ENCODE measurements around the gene MMP7.

The MMP7 gene

GRCh38 chr11:102546923-102547471 is 16.4 kb upstream of the MMP7 start:
- ChIA-PET POLR2A (ENCODE audit: low non-redundant PET) (no interaction called here), CTCF (interaction anchor here (0.6 kb wide), 1 partner anchor 183 kb away, joined by 4 read pairs; no protein-coding TSS in a partner anchor)
- no peak overlapping the region for H3K27ac ChIP-seq
- DNase-seq (ENCODE audit: low spot score), result no peak
- no peak for TF ChIP-seq CTCF (conservative IDR thresholded peaks at IDR 0.05; ENCODE audit: low read depth)

GRCh38 chr11:102546427-102546826 is 15.9 kb upstream of the MMP7 start:
- no peak overlapping the region for H3K27ac ChIP-seq
- POLR2A ChIA-PET (ENCODE audit: low non-redundant PET), result no interaction called here
- CTCF ChIA-PET, result no interaction called here
- no peak for TF ChIP-seq CTCF (conservative IDR thresholded peaks at IDR 0.05; ENCODE audit: low read depth)
- no peak for DNase-seq (ENCODE audit: low spot score)

GRCh38 chr11:102545701-102546100 is 15.2 kb upstream of the MMP7 start:
- DNase-seq (ENCODE audit: low spot score), result no peak
- no peak overlapping the region for H3K27ac ChIP-seq
- POLR2A ChIA-PET (ENCODE audit: low non-redundant PET), result no interaction called here
- CTCF ChIA-PET, result no interaction called here
- no peak for TF ChIP-seq CTCF (conservative IDR thresholded peaks at IDR 0.05; ENCODE audit: low read depth)

GRCh38 chr11:102544594-102544993 is 14.0 kb upstream of the MMP7 start:
- no peak overlapping the region for H3K27ac ChIP-seq
- DNase-seq (ENCODE audit: low spot score), result no peak
- ChIA-PET POLR2A (ENCODE audit: low non-redundant PET) (no interaction called here), CTCF (no interaction called here)
- TF ChIP-seq CTCF (conservative IDR thresholded peaks at IDR 0.05; ENCODE audit: low read depth), result no peak

GRCh38 chr11:102539567-102539966 is 9.0 kb upstream of the MMP7 start:
- H3K27ac ChIP-seq, result no peak overlapping the region
- ChIA-PET CTCF (interaction anchor here (1.3 kb wide), 1 partner anchor 21 kb away, joined by 3 read pairs; no protein-coding TSS in a partner anchor), POLR2A (ENCODE audit: low non-redundant PET) (no interaction called here)
- TF ChIP-seq CTCF (conservative IDR thresholded peaks at IDR 0.05; ENCODE audit: low read depth), result no peak
- no peak for DNase-seq (ENCODE audit: low spot score)

- DNase-seq (ENCODE audit: low spot score), result no peak
- TF ChIP-seq CTCF (conservative IDR thresholded peaks at IDR 0.05; ENCODE audit: low read depth), result no peak
- no peak overlapping the region for H3K27ac ChIP-seq
- CTCF ChIA-PET, result no interaction called here
- POLR2A ChIA-PET (ENCODE audit: low non-redundant PET), result no interaction called here
These were observed 8.4 kb upstream of the MMP7 start for GRCh38 chr11:102538932-102539331.

Measured in RWPE1 (cell line).